ENCODE data around the gene VAMP4. TPM values are rescaled to one million over a fixed set of nuclear protein-coding genes. Genes with fewer than 3 reads are reported as not detected.
A peak's percentile ranks its signal among the peaks of the same experiment; 100 is the strongest.

The VAMP4 gene
- total RNA-seq, 1 experiment from 2014 or later = 6.3 TPM

GRCh38 chr1:171654942-171655745 lies 86.7 kb downstream of the VAMP4 start:
- CTCF ChIA-PET = interaction anchor here (0.6 to 2.1 kb wide), 8 partner anchors 11 to 331 kb away, joined by 3 to 10 read pairs (median 3); no protein-coding TSS in a partner anchor
- DNase-seq (ENCODE audit: low read depth, low spot score) (peak; percentile 18), ATAC-seq (peak; percentile 92)
- Histone ChIP-seq H3K36me3 (ENCODE audit: control insufficient read depth in 1 of 2, insufficient read depth in 2 of 2, low read length in 2 of 2) (no peaks in the 10 kb centered on the region), H3K4me2 (ENCODE audit: low read length) (peak overlapping the region; percentile 4; the same call in 1 of the 2 replicates), H3K9ac (ENCODE audit: low read length) (no peak overlapping the region), H3K9me2 (ENCODE audit: insufficient read depth) (no peaks in the 10 kb centered on the region), H3K27ac (ENCODE audit: low read depth, low read length) (no peak overlapping the region), H3K79me2 (ENCODE audit: insufficient read depth, low read length) (no peaks in the 10 kb centered on the region), H2AFZ (ENCODE audit: low read depth, low read length, poor library complexity, severe bottlenecking) (peak overlapping the region; percentile 19), H4K20me1 (ENCODE audit: insufficient read depth) (no peaks in the 10 kb centered on the region), H3K9me3 (ENCODE audit: control insufficient read depth in 1 of 2, insufficient read depth in 1 of 2, low read depth in 1 of 2, low read length in 2 of 2) (no peaks in the 10 kb centered on the region), H3K27me3 (ENCODE audit: insufficient read depth, low read length) (no peaks in the 10 kb centered on the region), H3K4me1 (ENCODE audit: control insufficient read depth in 1 of 2, insufficient read depth in 2 of 2, low read length in 2 of 2) (peaks cover 0 to 12% of the 10 kb centered on the region in 2 experiments; a peak in 3 of 4 replicates), H3K4me3 (replicated peaks in 1 of 2; ENCODE audit: low read depth in 1 of 2, low read length in 2 of 2) (no peak overlapping the region)
- intact Hi-C loops (cut with micrococcal nuclease) = no loop called here
- POLR2A ChIA-PET = interaction anchor here (1.0 kb wide), 1 partner anchor 10 kb away, joined by 3 read pairs; no protein-coding TSS in a partner anchor
- no TSS peak for BruUV-seq (replicated peaks)
- RAD21 ChIA-PET (ENCODE audit: low non-redundant PET in 1 of 2, low total read pairs in 2 of 2, uncharacterized antibody in 2 of 2, unreplicated experiment in 2 of 2) = no interaction called here
- TF ChIP-seq REST (IDR thresholded peaks at IDR 0.05; ENCODE audit: low read depth) (no peak), JUND (IDR thresholded peaks at IDR 0.05) (no peak), RAD21 (IDR thresholded peaks at IDR 0.05; ENCODE audit: low read depth) (peak; percentile 46), CTCF (IDR thresholded peaks at IDR 0.05 in 2 of 3, conservative IDR thresholded peaks at IDR 0.05 in 1 of 3; ENCODE audit: borderline replicate concordance in 1 of 3, insufficient read depth in 1 of 3, low read depth in 2 of 3, low read length in 2 of 3) (peak; percentile 40 to 80 (median 75); a peak in 5 of 6 replicates)

All from HCT116 (cell line).